SW 1271 (cell line): ENCODE results near the gene PRSS36.
"Not testable (repeated sequence)": the region's sequence is repeated elsewhere in the genome, so short reads cannot be mapped to it uniquely, and the experiment has no call there.

ENCODE experiments used
- DNase-seq, 2 experiments: peaks; one replicate each; lab custom pipeline; 2025; lab: John Stamatoyannopoulos, UW

Gene PRSS36

GRCh38 chr16:31120129-31120528 is 29.7 kb downstream of the PRSS36 start:
- no peak for DNase-seq

- no peak for DNase-seq
Observed at GRCh38 chr16:31118223-31119155, 31.4 kb downstream of the PRSS36 start.

- peak; percentile 95 to 98 for DNase-seq
Observed at GRCh38 chr16:31117384-31118222, 32.3 kb downstream of the PRSS36 start, which contains the start of gene KAT8. KAT8 (plus strand) TSS chr16:31117664; CDS start chr16:31117682, 18 bp downstream.

GRCh38 chr16:31114468-31114867 is 35.4 kb downstream of the PRSS36 start:
- no peak for DNase-seq

GRCh38 chr16:31113121-31114120 is 36.4 kb downstream of the PRSS36 start:
- DNase-seq, result no peak

- no peak for DNase-seq
Observed at GRCh38 chr16:31112711-31113110, 37.2 kb downstream of the PRSS36 start.

- no peak for DNase-seq
Observed at GRCh38 chr16:31111881-31112466, 37.9 kb downstream of the PRSS36 start.

- no peak for DNase-seq
Observed at GRCh38 chr16:31110106-31111034, 39.5 kb downstream of the PRSS36 start.

- DNase-seq, result no peak
Observed at GRCh38 chr16:31109622-31110021, 40.2 kb downstream of the PRSS36 start.

- no peak for DNase-seq
Observed at GRCh38 chr16:31108794-31109558, 40.9 kb downstream of the PRSS36 start.

GRCh38 chr16:31108035-31108793 is 41.7 kb downstream of the PRSS36 start, which contains the start of gene BCKDK:
BCKDK (plus strand) TSS chr16:31108386; CDS start chr16:31109224, 838 bp downstream.
- DNase-seq, result peak in 1 of 2 experiments; percentile 69

- no peak for DNase-seq
Observed at GRCh38 chr16:31107465-31107867, 42.4 kb downstream of the PRSS36 start.

GRCh38 chr16:31106509-31107464 is 43.1 kb downstream of the PRSS36 start:
- DNase-seq, result no peak

GRCh38 chr16:31105677-31106213 is 44.1 kb downstream of the PRSS36 start:
- peak in 1 of 2 experiments; percentile 50 for DNase-seq

GRCh38 chr16:31100876-31101641 is 48.8 kb downstream of the PRSS36 start:
- not testable (repeated sequence) for DNase-seq
